Retinal pigment epithelial cell (primary cell): ENCODE measurements around the gene STAU1.
"Not testable (repeated sequence)": the region's sequence is repeated elsewhere in the genome, so short reads cannot be mapped to it uniquely, and the experiment has no call there.

Experiments used
- DNase-seq: peaks from one replicate; pipeline ENCODE4 v3.0.0-alpha.2; 2010; ENCODE audit warnings: low read depth
- H3K4me3 ChIP-seq: 2 replicates; pipeline ENCODE4 v1.5.1; 2011; ENCODE audit warnings: mild to moderate bottlenecking, low read length, control low read depth, moderate library complexity
- TF ChIP-seq, protein P1 (sequence below): conservative IDR thresholded peaks from 2 replicates; pipeline ENCODE4 v1.5.1; 2011; ENCODE audit warnings: low read depth, low read length, control low read depth, inconsistent platforms

The STAU1 gene

DNA sequence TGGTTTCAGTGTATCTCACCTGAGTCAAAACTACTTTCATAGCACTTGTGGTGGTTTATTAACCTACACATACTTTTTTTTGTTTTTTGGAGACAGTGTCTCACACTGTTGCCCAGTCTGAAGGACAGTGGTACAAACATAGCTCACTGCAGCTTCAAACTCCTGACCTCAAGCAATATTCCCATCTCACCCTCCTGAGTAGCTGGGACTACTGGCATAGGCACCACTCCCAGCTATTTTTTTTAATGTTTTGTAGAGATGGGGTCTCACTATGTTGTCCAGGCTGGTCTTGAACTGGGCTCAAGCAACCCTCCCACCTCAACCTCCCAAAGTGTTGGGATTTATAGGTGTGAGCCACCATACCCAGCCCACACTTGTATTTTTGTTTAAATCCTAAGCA, 49.7 kb downstream of the STAU1 start:
- H3K4me3 ChIP-seq, result no peak overlapping the region
- TF ChIP-seq, protein P1, sequence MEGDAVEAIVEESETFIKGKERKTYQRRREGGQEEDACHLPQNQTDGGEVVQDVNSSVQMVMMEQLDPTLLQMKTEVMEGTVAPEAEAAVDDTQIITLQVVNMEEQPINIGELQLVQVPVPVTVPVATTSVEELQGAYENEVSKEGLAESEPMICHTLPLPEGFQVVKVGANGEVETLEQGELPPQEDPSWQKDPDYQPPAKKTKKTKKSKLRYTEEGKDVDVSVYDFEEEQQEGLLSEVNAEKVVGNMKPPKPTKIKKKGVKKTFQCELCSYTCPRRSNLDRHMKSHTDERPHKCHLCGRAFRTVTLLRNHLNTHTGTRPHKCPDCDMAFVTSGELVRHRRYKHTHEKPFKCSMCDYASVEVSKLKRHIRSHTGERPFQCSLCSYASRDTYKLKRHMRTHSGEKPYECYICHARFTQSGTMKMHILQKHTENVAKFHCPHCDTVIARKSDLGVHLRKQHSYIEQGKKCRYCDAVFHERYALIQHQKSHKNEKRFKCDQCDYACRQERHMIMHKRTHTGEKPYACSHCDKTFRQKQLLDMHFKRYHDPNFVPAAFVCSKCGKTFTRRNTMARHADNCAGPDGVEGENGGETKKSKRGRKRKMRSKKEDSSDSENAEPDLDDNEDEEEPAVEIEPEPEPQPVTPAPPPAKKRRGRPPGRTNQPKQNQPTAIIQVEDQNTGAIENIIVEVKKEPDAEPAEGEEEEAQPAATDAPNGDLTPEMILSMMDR, result no peak
- DNase-seq, result no peak

DNA sequence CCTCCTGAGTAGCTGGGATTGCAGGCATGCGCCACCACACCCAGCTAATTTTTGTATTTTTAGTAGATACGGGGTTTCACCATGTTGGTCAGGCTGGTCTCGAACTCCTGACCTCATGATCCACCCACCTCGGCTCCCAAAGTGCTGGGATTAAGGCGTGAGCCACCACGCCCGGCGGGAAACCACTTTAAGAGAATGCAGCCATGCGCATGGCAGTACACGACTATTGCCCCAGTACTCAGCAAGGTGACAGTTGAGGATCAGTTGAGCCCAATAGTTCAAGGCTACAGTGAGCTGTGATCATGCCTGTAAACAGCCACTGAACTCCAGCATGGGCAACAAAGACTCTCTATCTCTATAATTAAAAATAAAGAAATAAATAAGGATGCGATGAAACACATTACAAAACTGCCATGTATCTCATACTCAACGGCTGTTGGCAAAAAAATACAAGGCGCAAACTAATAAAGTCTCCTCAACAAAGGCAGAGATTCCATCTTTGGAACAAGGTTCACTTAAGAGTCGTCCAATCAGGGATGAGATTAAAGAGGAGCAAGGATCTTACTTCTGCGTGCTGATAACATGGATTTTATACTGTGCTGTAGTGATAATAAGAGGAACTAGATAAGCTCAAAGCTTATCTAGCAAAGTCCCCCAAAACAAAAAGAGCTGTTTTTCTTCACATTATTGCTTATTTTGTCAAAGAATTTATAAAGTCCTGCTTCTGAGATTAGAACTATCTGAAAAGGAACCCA, 51.1 kb downstream of the STAU1 start:
- DNase-seq, result no peak
- TF ChIP-seq, protein P1, result no peak
- H3K4me3 ChIP-seq, result no peak overlapping the region

DNA sequence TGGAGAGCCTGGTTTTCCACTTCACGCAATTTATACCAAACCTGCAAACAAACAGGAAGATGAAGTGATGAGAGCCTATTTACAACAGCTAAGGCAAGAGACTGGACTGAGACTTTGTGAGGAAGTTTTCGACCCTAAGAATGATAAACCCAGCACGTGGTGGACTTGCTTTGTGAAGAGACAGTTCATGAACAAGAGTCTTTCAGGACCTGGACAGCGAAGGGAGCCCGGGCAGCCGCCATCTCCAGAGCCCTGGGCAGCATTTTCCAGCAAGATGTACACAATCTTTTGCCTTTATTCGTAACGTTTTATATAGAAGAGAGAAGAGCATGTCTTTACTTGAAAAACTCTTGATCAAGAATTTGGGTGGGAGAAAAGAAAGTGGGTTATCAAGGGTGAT, 53.3 kb downstream of the STAU1 start:
- not testable (repeated sequence) for H3K4me3 ChIP-seq, DNase-seq

DNA sequence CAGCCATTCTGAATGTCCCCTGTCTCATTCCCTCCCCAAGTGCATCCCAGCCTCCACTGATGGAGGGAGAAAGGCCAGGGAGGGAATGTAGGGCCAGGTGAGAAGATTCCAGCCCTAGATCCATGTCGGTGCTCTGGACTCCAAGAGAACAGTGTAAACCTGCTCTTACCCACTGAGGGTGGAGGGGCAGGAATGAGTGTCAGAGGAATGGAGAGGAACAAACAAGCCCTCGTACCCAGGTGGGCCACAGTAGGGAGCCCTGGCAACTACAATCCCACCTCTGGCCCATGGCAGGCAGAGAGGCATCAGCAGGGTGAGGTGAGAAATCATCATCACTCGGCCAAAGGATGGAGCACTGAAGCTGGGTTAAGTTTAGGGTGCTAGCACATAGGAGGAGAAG, 54.6 kb downstream of the STAU1 start:
- DNase-seq, result no peak
- TF ChIP-seq, protein P1, result no peak
- H3K4me3 ChIP-seq, result no peak overlapping the region

DNA sequence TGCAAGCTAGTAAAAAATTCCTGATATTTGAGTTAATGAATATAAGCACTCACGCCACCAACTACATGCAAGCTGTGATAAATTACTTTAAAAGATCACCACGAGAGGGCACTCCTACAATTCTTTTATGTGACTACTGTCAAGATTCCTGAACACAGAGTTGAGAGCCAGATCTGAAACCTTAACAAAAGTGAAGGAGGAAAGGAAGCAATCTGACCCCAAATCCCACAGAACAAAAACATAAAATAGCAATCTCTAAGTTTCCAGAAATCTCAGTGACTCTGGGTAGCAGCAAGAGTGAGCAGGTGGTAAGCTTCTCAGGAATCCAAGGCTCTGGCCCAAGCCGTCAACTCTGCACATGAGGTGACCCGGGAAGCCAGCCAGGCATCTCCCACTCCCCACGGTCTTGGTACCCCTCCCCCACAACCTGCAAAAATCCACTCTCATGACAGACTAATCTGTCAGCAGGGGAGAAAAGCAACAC, 55.1 kb downstream of the STAU1 start:
- no peak overlapping the region for H3K4me3 ChIP-seq
- TF ChIP-seq, protein P1, result peak; percentile 49
- DNase-seq, result peak; percentile 42

DNA sequence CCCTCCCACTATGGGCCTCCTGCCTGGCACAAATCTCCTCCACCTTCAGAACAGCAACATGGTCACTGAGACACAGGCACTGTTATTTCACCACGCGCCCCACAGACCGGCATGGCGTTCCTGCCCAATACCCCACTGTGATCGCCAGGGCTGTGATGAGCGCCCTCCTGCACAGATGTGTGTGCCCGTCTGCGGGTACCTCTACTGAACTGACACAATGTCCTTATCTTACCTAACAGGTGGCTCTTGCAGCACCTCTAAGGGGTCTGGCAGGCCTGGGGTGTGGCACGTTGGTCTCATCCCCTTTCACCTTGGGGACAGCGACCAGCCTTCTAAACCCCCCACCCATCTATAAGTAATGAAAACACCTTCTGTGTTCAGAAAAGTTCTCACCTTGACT, 64.2 kb downstream of the STAU1 start:
- TF ChIP-seq, protein P1, result no peak
- no peak for DNase-seq
- H3K4me3 ChIP-seq, result no peak overlapping the region

DNA sequence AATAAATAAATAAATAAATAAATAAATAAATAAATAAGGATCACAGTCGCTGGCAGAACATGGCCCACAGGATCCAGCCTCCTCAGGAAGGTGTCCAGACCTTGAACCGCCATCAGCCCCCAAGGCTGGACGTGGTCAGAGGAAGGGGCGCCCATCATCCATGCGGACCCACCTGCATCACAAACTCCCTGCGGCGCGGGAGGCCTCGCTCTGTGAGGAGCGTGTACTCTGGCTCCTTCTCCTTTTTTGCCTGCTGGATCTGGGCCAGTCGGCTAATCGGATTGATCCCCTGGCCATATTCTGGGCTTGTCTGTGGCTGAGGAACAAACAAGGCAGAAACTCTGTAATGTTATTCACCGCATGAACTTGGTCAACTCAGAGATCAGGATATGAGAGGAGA, 65.2 kb downstream of the STAU1 start:
- no peak overlapping the region for H3K4me3 ChIP-seq
- TF ChIP-seq, protein P1, result no peak
- no peak for DNase-seq

DNA sequence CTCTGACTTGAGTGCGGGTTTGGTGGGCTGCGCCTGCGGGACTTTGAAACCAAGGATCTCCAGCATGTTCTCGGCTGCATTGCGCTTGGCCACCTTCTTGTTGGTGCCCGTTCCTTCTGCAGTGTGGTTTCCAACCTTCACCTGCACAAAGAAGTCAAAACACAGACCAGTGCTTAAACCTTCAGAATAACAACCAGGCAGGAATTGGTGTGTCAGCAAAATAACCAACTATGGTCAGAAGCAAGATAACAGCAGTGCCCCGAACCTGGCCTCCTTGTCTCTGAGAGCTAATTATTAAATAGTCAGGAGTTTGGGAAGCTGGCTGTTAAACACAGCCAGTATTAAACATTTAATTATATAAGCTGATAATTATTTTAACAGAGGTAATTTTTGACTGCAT, 68.1 kb downstream of the STAU1 start:
- TF ChIP-seq, protein P1, result no peak
- DNase-seq, result no peak
- no peak overlapping the region for H3K4me3 ChIP-seq
